NCI-H2107 treated with DMSO at 0.1 percent for 48 hours (cell line): ENCODE data around the gene PKMYT1.
"Not testable (repeated sequence)": the region's sequence is repeated elsewhere in the genome, so short reads cannot be mapped to it uniquely, and the experiment has no call there.

Experiments used
- DNase-seq: peaks from one replicate; lab custom pipeline; 2025; ENCODE audit not compliant: unreplicated experiment; lab: John Stamatoyannopoulos, UW

Gene PKMYT1

DNA sequence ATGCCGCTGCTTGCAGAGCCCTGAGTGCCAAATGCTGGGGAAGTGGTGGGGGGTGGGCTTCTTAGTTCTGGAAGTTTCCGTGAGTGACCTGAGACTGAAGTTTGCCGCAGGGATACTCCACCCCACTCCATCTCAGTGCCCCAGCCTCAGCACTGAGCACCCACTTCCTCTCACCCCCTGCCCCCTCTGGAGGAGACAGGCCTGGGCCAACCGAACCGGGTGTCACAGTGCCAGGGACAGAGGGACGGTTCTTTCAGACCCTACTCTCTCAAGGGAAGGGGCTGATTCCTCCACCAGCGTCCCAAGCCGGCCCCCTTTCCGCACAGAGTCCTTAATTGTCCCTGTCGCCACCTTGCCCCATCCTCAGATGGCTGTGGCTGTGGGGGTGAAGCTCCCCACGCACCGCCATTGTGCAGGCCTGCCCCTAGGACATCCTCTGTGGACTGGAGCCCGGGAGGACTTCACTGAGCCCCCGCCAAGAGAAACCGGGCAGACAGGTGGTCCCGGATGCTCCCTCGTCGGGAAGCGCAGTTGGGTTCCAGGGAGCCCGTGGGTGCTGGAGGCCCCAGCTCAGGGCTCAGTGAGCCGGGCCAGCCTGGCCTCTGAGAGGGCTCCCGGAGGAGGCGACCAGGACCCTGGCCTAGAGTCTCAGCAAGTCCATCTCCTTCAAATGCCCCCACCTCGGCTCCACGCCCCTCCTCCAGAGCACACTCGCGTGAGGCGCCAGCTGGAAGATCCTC lies 17.7 kb downstream of the PKMYT1 start:
- DNase-seq = no peak

GRCh38 chr16:2960183-2961010 lies 19.8 kb downstream of the PKMYT1 start:
- no peak for DNase-seq

DNA sequence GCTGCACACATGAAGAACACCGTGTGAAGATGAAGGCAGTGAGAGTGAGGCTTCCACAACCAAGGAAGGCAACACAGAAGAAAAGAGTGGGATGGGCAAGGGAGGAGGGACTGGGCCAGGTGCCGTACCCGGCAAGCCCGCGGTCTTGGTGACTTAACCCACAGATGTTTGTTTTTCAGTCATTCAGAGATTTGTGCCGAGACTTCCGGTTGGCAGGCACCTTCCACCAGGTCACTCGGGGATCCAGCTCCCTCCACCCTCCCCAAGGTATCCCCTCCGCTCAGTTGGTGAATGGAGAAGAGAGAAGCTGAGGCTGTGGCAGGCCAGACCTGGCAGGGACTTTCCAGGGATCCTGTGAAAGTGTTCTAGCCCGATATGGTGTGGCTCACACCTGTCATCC lies 21.0 kb downstream of the PKMYT1 start:
- DNase-seq = no peak

DNA sequence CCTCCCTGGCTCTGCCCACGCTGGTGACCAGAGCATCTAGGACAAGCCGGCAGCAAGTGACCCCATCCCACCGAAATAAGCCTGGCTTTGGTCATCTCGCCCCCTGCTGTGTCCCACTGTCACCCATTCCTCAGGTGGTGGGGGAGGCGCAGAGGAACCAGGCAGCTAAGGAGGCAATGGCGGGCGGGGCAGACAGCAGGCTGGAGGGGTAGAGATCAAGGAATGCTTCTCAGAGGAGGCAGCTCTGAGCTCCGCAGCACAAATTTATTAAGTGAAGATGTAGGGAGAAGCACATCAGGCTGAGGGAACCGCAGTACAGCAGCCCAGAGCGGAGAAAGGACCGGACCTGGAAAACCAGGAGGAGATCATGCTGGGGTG lies 23.7 kb downstream of the PKMYT1 start:
- DNase-seq = no peak

GRCh38 chr16:2955779-2956578 lies 24.3 kb downstream of the PKMYT1 start:
- DNase-seq = no peak

- DNase-seq = no peak
Observed at GRCh38 chr16:2955438-2955778, 24.8 kb downstream of the PKMYT1 start.

- DNase-seq = no peak
Observed at GRCh38 chr16:2954656-2955381, 25.4 kb downstream of the PKMYT1 start.

GRCh38 chr16:2953706-2954627 lies 26.3 kb downstream of the PKMYT1 start:
- DNase-seq = peak; percentile 59

DNA sequence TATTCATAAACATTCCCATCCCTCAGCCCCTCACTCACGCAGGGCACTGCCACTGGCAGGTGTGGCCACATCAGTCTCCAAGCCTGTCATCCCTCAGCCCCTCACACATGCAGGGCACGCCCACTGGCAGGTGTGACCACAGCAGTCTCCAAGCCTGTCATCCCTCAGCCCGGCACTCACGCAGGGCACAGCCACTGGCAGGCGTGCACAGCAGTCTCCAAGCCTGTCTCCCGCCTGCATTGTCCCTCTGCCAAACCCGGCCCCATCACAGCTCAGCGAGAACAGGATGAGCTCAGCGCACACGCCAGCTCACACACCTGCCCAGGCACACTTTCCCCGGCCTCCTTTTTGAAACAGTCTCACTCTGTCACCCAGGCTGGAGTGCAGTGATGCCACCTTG lies 27.6 kb downstream of the PKMYT1 start:
- DNase-seq = peak; percentile 68

DNA sequence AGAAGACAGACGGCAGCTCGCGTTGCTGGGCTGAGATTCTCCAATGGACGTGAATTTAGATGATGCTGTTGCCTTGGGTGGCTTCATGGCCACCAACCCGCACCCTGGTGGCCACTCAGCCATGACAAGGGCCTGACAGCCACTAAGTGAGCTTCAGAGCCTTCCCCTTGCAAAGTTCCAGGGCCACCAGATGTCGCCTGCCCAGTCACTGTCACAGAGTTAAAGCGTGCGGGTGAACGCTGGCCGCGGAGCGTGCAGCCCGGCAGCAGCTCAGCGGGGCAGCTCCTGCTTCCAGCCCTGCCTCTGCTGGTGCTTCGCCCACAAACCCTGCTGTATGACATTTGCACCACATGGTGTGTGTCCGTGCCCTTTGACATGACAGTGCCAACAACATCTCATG lies 29.5 kb downstream of the PKMYT1 start:
- DNase-seq = no peak

GRCh38 chr16:2950353-2950724 lies 29.9 kb downstream of the PKMYT1 start:
- no peak for DNase-seq

DNA sequence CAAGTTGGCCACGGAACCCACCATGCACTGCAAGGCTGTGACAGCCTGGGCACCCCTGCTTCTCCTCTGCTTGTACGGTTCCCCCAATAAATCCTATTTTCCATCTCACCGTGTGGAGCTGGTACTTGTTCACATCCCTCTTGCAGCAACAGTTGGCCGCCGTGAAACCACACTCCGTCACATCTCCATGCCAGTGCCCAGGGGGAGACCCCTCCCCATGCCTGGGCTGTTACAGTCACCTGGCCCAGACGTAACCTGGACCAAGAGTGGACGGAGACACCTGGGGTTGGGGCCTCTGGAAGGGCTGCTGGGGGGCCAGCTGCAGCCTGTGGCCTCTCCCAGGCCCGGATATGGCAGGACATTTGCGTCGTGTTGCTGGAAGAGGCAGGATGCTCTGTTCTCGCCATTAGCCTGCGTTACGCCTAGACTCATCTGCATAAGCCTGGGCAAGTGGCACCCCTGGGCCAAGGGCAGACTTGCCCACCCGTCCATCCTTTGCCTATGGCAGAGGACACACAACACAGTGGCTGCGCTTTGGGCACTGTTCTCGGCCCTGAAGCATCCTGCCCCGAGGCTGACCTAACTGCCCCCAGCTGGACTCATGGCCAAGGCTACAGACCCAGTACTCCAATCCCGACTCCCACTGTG lies 30.4 kb downstream of the PKMYT1 start:
- no peak for DNase-seq

DNA sequence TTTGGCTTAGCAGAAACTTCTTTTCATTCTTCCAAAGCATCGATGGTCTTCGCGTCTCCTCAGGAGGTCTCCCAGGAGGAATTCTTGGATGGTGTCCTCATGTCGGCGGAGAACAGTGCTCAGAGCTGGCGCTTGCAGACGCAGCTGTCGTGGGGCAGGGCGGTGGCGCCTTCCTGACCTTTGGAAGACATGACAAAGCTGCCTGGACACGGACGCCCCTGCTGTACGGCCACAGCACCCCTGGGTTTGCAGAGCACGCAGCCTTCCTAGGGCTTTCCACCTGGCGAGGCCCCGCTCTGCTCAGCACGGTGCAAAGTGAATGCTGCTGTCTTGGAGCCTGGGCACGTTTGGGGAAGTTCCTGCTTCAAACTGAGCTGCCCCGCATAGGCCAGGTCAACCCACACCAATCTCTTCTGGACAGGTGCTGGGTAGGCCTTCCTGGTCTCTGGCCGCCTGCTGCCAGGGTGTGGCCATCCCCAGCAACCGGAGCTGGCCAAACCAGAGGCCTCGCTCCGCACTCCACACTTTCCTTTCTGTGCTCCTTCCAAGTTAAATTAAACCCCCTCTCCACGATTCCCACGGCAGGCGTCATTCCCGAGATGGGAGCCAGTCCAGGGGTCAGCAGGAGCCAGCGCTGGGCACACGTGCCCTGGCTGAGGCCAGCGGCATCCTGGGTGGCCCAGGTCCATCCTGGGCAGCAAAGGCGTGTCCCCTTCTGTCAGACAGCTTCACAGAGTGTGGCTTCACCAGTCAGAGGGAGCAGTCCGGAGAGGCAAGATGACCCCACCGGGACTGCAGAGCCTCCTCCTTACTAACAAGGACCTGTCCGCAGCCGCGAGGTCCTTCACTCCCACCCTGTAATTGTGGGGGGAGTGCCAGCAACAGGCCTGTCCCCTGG lies 31.2 kb downstream of the PKMYT1 start:
- no peak for DNase-seq

GRCh38 chr16:2946649-2947048 lies 33.6 kb downstream of the PKMYT1 start:
- no peak for DNase-seq

DNA sequence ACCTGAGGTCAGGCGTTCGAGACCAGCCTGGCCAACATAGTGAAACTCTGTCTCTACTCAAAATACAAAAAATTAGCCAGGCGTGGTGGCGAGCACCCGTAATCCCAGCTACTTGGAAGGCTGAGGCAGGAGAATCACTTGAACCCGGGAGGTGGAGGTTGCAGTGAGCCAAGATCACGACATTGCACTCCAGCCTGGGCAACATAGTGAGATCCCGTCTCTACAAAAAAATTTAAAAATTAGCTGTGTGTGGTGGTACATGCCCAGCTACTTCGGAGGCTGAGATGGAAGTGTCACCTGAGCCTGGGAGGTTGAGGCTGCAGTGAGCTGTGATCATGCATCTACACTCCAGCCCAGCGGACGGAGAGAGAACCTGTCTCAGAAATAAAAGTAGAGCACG lies 36.5 kb downstream of the PKMYT1 start:
- DNase-seq = not testable (repeated sequence)

DNA sequence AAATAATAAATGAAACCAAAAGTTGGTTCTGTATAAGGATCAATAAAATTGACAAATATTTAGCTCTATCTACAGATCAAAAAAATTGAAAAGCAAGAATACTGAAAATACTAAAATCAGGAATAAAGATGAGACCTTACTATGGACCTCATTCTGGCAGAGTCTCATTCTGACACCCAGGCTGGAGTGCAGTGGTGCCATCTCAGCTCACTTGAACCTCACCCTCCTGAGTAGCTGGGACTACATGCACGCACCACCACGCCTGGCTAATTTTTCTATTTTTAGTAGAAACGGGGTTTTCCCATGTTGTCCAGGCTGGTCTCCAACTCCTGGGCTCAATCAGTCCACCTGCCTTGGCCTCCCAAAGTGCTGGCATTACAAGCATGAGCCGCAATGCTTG lies 38.2 kb downstream of the PKMYT1 start:
- DNase-seq = no peak

DNA sequence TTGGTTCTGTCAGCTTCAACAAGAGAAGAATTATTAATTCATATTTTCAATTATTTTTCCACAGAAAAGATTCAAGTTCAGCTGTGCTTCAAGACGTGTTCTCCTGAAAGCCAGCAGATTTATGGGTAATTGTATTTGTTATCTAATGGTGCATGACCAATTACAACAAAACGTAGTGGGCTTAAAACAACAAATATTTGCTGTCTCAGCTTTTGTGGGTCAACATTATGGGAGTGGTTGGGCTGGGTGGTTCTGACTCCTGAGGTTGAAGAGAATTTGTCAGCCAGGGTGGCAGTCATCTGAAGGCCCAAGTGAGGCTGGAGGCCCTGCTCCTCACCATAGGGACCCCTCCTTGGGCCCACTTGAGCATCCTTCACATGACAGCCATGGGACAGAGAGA lies 40.3 kb downstream of the PKMYT1 start:
- no peak for DNase-seq

DNA sequence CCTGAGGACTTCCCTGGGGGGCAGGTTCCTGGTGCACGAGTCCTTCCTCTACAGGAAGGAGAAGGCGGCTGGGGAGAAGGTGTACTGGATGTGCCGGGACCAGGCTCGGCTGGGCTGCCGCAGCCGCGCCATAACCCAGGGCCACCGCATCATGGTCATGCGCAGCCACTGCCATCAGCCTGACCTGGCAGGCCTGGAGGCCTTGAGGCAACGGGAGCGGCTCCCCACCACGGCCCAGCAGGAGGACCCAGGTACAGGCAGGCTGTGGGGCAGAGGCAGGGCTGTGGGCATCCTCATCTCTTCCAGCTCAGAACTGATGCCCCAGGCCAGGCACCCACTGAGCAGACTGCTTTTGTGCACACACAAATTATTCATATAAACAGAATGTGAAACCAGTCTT lies 42.0 kb downstream of the PKMYT1 start:
- DNase-seq = no peak

DNA sequence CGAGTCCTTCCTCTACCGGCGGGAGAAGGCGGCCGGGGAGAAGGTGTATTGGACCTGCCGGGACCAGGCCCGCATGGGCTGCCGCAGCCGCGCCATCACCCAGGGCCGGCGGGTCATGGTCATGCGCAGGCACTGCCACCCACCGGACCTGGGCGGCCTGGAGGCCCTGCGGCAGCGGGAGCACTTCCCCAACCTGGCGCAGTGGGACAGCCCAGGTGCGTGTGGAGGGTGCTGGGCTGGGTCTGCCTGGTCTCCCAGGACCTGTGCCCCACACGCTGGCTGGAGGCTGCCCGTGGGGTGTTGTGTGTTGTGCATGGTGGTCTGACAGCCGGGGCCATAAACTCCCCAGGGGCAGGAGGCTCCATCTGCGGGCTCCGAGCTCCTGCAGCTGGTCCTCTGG lies 43.1 kb downstream of the PKMYT1 start:
- no peak for DNase-seq
